HEK293T (cell line): ENCODE data around the gene ARHGAP42.

Experiments used
- FOXA1 ChIP-seq: fragments of 450-650 bp; IDR thresholded peaks from 2 replicates; pipeline ENCODE4 v1.6.1; 2016; ENCODE audit warnings: mild to moderate bottlenecking
- TARDBP ChIP-seq: fragments of 450-650 bp; IDR thresholded peaks from 2 replicates; pipeline ENCODE4 v1.6.1; 2016

- TF ChIP-seq TARDBP (no peak), FOXA1 (no peak)
These were observed 235.0 kb downstream of the ARHGAP42 start for GRCh38 chr11:100922121-100922520.
